Subcutaneous adipose tissue (tissue), 4 donors: Measurements from ENCODE around the gene FOXE1. TPM values are rescaled to one million over a fixed set of nuclear protein-coding genes. Genes with fewer than 3 reads are reported as not detected.

ENCODE experiments used
- total RNA-seq, 4 donors: library from RNA; depleted of rRNA; stranded (reverse); fragments of >200 nt; gene quantifications; one replicate each; pipeline ENCODE4 v1.1.0, GENCODE V29; 2016
- TF ChIP-seq, protein P1 (sequence below): fragments of 450-650 bp; IDR thresholded peaks from one replicate; pipeline ENCODE4 v1.5.1; 2016; ENCODE audit warnings: low read depth, mild to moderate bottlenecking, control low read depth, antibody characterized with exemption, moderate library complexity

The FOXE1 gene
- total RNA-seq, 4 donors from 2014 or later: not detected

DNA sequence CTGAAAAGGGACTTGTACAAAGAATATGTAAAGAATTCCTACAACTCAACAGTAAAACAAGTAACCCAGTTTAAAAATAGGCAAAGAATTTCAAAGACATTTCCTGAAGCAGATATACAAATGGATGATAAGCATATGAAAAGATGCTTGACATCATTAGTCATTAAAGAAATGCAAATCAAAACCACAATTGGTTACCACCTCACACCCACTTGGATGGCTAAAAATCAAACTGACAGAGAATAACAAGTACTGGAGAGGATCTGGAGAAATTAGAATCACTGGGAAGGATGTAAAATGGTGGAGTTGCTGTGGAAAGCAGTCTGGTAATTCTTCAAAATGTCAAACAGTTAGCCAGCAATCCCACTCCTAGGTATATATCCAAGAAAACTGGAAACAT is 12.5 kb upstream of the FOXE1 start:
- TF ChIP-seq, protein P1, sequence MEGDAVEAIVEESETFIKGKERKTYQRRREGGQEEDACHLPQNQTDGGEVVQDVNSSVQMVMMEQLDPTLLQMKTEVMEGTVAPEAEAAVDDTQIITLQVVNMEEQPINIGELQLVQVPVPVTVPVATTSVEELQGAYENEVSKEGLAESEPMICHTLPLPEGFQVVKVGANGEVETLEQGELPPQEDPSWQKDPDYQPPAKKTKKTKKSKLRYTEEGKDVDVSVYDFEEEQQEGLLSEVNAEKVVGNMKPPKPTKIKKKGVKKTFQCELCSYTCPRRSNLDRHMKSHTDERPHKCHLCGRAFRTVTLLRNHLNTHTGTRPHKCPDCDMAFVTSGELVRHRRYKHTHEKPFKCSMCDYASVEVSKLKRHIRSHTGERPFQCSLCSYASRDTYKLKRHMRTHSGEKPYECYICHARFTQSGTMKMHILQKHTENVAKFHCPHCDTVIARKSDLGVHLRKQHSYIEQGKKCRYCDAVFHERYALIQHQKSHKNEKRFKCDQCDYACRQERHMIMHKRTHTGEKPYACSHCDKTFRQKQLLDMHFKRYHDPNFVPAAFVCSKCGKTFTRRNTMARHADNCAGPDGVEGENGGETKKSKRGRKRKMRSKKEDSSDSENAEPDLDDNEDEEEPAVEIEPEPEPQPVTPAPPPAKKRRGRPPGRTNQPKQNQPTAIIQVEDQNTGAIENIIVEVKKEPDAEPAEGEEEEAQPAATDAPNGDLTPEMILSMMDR: no peak

DNA sequence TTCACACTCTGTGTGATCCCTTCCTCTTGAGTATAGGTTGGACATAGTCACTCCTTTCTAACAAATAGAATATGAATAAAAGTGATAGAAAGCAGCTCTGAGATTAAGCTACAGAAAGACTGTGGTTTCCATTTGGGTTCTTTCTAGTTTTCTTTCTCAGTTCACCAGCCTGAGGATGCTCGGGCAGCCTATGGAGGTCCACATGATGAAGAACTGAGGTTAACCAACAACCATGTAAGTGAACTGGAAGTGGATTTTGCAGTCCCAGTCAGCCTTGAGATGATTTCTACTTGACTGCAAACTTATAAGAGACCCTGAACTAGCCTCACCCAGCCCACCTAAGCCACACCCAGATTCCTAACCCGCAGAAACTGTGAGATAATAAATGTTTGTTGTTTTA is 10.1 kb upstream of the FOXE1 start:
- TF ChIP-seq, protein P1: no peak

DNA sequence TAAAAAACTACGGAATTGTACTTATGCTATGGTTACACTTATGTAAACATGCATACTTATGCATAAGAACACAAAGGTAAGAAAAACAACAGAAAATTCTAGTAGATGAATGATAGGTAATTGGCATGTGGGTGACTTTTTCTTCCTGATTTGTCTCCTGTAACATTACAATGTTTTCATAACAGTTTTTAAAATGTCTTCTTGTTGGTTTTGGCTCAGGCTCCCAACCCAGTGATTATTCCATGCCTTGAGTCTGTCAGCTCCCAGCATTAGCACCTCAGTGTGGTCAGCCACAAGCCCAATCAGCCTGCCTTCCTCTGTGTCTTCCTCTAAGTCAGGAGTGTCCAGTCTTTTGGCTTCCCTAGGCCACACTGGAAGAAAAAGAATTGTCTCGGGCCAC is 7.9 kb upstream of the FOXE1 start:
- TF ChIP-seq, protein P1: no peak

DNA sequence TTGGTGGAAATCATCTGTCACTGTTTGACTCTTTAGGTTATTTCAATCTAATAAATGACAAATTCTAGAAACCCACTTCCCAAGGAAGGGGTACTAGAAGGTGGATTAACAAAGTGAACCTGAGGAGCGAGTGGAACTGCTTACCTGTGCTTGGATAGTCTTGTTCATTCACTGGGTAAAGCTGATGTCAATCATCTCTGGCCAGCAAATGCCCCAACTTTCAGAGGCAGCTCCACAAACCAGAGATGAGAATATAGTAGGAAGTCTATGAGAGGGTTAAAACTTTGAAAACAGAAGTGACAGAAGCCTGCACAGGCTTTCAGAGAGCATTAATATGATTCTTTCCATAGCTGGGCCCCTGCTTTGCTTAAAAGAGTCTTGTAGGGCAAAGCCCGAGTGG is 7.3 kb upstream of the FOXE1 start:
- TF ChIP-seq, protein P1: no peak

DNA sequence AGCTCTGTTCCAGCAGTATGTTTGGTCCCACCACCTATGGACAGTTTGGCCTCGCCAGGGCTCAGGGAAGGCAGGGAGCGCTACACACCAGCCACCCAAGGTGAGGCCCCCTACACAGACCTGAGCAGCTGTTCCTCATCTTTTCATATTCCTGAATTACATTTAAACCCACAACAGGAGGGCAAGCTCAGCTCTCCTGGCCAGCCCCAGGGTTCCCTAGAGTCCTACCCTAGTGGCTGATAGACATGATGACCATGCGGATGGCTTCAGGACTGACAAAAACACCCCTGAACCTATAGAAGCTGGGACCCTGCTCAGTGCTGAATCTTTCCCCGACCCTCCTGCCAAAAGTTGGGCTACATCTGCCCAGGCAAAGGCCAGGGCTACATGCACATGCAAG is 6.7 kb upstream of the FOXE1 start:
- TF ChIP-seq, protein P1: no peak

DNA sequence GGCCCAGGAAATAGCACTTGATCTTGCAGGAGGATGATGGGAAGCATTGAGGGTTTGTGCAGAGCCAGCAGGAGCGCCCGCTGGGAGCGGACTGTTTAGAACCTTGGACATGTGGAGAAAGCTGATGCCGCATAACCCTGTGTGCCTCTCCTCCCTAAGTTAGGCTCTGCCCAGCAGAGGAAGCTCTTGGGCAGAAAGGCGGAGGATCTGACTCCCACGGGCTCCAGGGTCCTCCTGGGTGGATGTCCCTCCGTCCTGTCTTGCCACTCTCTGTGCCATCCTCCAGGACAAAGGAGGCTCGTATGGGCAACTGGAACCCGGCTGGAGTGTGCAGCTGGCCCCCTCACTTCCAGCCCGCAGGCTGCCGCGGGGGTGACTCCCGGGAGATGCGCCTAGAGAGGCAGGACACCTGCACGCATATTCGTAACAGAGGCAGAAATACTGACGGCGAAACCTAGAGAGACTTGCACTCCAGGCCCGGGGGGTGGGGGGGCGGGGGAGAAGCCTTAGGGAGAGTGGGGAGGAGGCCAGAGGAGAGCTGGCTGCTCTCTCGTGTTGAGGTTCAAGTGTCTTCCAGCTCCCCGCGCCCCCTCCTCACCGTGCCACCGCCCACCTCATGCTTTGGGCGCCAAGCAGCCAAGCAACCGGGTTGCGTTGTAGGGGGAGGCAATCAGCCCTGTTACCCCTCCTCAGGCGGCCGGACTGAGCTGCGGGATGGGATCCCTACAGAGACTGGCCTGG is 5.4 kb upstream of the FOXE1 start:
- TF ChIP-seq, protein P1: no peak

DNA sequence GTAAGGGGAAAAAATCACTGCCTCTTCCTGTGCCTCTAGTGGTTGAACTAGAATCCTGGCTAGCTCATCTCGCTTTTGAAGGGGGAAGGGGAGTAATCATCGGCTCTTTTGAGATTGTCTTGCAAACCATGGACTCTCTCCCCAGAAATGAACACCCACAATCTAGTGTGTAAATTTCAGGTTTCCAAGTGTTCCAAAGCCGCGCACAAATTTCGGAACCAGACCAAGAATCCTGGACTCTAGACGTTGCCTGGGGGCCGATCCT is 4.9 kb upstream of the FOXE1 start:
- TF ChIP-seq, protein P1: no peak
